ENCODE results near the gene ACAA1.

The ACAA1 gene

DNA sequence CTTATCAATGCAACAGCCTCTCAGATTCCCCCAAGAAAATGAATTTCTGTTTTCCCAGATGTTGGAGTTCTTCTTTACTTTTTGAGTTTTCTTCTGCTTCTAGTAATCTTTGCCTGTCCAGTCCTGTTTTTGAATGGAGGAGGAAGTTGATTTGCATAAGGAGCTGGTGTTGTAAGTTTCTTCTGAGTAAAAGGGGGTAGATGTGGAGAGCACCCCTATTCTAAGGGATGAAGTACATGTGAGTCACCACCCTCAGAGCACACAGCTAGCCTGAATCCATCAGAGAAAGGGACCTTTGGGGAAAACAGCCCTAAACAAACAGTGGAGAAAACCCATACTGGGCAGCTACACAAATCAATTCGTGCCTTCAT is 34.5 kb downstream of the ACAA1 start:
- Histone ChIP-seq H3K4me3 (ENCODE audit: insufficient read length, low read depth) (no peak overlapping the region), H3K36me3 (ENCODE audit: insufficient read depth, insufficient read length, low read length) (no peaks in the 10 kb centered on the region), H3K9ac (ENCODE audit: insufficient read length, low read depth) (no peak overlapping the region), H3K4me1 (ENCODE audit: insufficient read depth, insufficient read length) (peaks cover 17% of the 10 kb centered on the region), H3K9me3 (ENCODE audit: insufficient read depth, low read length) (peaks cover 12% of the 10 kb centered on the region; the same call in 1 of the 2 replicates), H3K27me3 (ENCODE audit: insufficient read depth, insufficient read length) (no peaks in the 10 kb centered on the region)
- TF ChIP-seq ZNF274 (IDR thresholded peaks at IDR 0.05; ENCODE audit: low read depth, low read length), result no peak
- TF ChIP-seq SUZ12 (IDR thresholded peaks at IDR 0.05; ENCODE audit: extremely low read depth, insufficient read depth, insufficient read length), result no peak
- TF ChIP-seq YY1 (IDR thresholded peaks at IDR 0.05; ENCODE audit: insufficient read depth, insufficient read length), result no peak
- DNase-seq (ENCODE audit: low read depth, low spot score), result no peak

DNA sequence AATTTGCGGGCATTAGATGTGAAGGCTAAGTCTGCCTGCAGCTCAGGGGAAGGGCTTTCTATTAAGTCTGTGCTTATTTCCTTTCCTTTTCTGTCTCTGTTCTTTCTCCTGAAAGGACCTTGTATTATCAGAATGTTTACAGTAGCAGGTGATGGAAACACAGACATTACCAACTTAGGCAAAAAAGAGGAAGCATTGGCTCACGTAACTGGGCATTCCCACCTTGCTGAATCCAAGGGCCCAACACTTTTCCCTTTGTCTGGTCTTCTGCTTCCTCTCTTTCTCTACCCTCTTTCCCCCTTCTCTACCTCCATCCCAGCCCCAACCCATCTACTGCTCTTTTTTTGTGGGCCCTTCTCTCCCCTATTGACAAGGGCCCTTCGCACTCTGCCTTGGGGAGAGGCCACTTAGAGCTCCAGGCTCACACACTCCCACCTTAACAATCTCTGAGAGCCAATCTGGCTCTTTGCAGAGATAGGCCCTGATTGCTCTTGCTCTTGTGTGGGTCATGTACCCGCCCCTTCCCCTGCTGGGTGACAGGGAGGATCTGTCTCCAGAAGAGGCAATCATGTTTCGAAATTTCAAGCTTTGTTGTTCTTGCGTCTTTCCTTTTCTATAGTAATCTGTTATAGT is 35.0 kb downstream of the ACAA1 start:
- Histone ChIP-seq H3K9me3 (ENCODE audit: insufficient read depth, low read length) (peaks cover 12% of the 10 kb centered on the region; the same call in 1 of the 2 replicates), H3K9ac (ENCODE audit: insufficient read length, low read depth) (no peak overlapping the region), H3K36me3 (ENCODE audit: insufficient read depth, insufficient read length, low read length) (no peaks in the 10 kb centered on the region), H3K4me1 (ENCODE audit: insufficient read depth, insufficient read length) (peaks cover 17% of the 10 kb centered on the region), H3K27me3 (ENCODE audit: insufficient read depth, insufficient read length) (no peaks in the 10 kb centered on the region), H3K4me3 (ENCODE audit: insufficient read length, low read depth) (no peak overlapping the region)
- no peak for DNase-seq (ENCODE audit: low read depth, low spot score)
- TF ChIP-seq SUZ12 (IDR thresholded peaks at IDR 0.05; ENCODE audit: extremely low read depth, insufficient read depth, insufficient read length) (no peak), YY1 (IDR thresholded peaks at IDR 0.05; ENCODE audit: insufficient read depth, insufficient read length) (no peak), ZNF274 (IDR thresholded peaks at IDR 0.05; ENCODE audit: low read depth, low read length) (no peak)

DNA sequence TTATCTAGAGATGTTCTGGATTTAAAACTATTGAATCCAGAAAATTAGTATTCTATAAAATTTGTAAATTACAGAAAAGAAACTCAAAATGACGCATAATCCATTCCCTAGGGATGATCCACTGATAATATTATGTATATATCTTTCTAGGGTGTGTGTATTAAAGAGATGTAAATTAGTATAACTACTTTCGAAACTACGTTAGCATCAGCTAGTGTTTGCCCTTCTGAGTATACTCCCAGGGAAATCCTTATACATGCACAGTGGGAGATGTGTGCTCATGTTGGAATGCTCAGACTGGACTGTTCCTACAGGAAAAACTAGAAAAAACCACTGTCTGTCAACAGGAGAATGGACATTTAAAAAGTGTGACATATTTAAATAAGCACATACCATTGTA is 36.4 kb downstream of the ACAA1 start:
- no peak for TF ChIP-seq YY1 (IDR thresholded peaks at IDR 0.05; ENCODE audit: insufficient read depth, insufficient read length)
- TF ChIP-seq SUZ12 (IDR thresholded peaks at IDR 0.05; ENCODE audit: extremely low read depth, insufficient read depth, insufficient read length), result no peak
- no peak for TF ChIP-seq ZNF274 (IDR thresholded peaks at IDR 0.05; ENCODE audit: low read depth, low read length)
- Histone ChIP-seq H3K4me3 (ENCODE audit: insufficient read length, low read depth) (no peak overlapping the region), H3K27me3 (ENCODE audit: insufficient read depth, insufficient read length) (no peaks in the 10 kb centered on the region), H3K9ac (ENCODE audit: insufficient read length, low read depth) (peak overlapping the region; percentile 53), H3K4me1 (ENCODE audit: insufficient read depth, insufficient read length) (peaks cover 17% of the 10 kb centered on the region), H3K36me3 (ENCODE audit: insufficient read depth, insufficient read length, low read length) (no peaks in the 10 kb centered on the region), H3K9me3 (ENCODE audit: insufficient read depth, low read length) (peaks cover 6% of the 10 kb centered on the region; the same call in 1 of the 2 replicates)
- DNase-seq (ENCODE audit: low read depth, low spot score), result no peak

DNA sequence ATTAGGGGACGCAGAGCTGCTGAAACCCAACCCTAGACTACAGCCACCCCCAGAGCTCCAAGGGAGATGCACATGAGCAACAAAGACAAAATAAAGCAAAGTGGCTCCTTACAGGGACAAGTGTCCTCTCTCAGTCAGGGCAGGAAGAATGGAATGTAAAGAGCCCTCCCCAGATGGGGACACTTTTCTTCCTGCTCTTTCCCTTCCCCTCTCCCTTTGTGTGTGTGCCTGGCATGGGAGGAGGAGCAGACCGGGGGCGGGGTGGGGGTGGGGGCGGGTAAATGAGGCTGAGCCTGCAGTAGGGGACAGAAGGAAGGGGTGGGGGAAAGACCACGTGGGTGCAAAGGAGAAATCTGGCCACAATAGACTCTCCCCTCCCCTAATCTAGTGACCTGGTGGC is 37.4 kb downstream of the ACAA1 start:
- Histone ChIP-seq H3K9me3 (ENCODE audit: insufficient read depth, low read length) (no peaks in the 10 kb centered on the region), H3K4me1 (ENCODE audit: insufficient read depth, insufficient read length) (peaks cover 17% of the 10 kb centered on the region), H3K27me3 (ENCODE audit: insufficient read depth, insufficient read length) (no peaks in the 10 kb centered on the region), H3K36me3 (ENCODE audit: insufficient read depth, insufficient read length, low read length) (no peaks in the 10 kb centered on the region), H3K4me3 (ENCODE audit: insufficient read length, low read depth) (no peak overlapping the region), H3K9ac (ENCODE audit: insufficient read length, low read depth) (peak overlapping the region; percentile 34)
- TF ChIP-seq YY1 (IDR thresholded peaks at IDR 0.05; ENCODE audit: insufficient read depth, insufficient read length) (no peak), ZNF274 (IDR thresholded peaks at IDR 0.05; ENCODE audit: low read depth, low read length) (no peak), SUZ12 (IDR thresholded peaks at IDR 0.05; ENCODE audit: extremely low read depth, insufficient read depth, insufficient read length) (no peak)
- DNase-seq (ENCODE audit: low read depth, low spot score), result peak; percentile 50

DNA sequence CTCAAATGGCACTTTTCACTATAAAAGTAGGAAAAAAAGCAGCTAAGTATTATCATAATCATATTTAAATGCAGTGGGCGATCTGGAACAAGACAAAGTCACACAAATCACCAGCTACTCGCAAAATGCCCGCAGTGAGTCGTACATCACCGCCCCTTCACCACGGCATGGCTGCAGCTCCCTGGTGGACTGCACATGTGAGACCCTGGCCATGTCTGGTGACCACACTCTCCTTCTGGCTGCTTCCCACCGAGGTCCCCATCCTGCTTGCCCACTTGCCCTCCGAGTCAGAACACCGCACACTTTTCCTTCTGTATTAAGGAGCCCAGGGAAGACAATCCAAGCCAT is 38.6 kb downstream of the ACAA1 start:
- no peak for DNase-seq (ENCODE audit: low read depth, low spot score)
- Histone ChIP-seq H3K4me1 (ENCODE audit: insufficient read depth, insufficient read length) (peaks cover 17% of the 10 kb centered on the region), H3K4me3 (ENCODE audit: insufficient read length, low read depth) (no peak overlapping the region), H3K27me3 (ENCODE audit: insufficient read depth, insufficient read length) (peaks cover 3% of the 10 kb centered on the region), H3K9me3 (ENCODE audit: insufficient read depth, low read length) (no peaks in the 10 kb centered on the region), H3K36me3 (ENCODE audit: insufficient read depth, insufficient read length, low read length) (no peaks in the 10 kb centered on the region), H3K9ac (ENCODE audit: insufficient read length, low read depth) (no peak overlapping the region)
- TF ChIP-seq SUZ12 (IDR thresholded peaks at IDR 0.05; ENCODE audit: extremely low read depth, insufficient read depth, insufficient read length) (no peak), YY1 (IDR thresholded peaks at IDR 0.05; ENCODE audit: insufficient read depth, insufficient read length) (no peak), ZNF274 (IDR thresholded peaks at IDR 0.05; ENCODE audit: low read depth, low read length) (no peak)

DNA sequence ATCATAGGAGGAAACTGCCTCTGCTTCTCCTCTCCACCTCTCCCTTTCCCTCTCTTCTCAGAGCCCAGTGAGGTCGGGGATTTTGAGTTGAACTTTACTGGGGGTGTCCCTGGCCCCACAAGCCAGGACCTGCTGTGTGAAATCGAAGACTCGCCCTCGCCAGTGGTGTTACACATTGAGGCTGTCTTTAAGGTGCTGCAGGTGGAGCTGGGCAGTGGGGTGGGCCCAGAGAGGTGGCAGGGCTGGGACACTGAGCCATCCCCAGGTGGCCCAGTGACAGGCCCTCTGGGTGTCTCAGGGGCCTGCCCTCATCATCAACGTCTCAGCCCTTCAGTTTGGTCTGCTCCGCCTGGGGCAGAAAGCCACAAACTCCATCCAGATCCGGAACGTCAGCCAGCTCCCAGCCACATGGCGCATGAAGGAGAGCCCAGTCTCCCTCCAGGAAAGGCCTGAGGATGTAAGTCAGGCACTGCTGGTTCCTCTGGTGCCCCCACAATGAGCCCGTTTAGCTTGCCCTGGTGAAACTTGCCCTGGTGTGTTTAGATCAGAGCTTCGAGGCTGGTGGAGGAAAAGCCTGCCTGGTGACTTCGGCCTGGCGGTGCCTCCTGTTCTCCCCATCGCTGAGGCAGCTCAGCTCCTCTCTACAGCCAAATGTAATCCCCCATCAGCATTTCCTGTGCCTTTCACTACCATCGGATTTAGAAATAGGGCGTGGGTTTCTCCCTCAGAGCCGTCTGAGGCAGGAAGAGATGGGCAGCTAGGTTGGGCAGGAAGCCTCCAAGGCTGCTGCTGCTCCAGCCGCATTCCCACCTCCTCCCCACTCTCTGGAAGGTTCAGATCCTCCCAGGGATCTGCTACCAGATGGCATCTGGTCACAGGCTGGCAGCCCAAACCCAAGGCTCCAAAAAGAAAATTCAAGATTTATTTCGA is 39.2 kb downstream of the ACAA1 start:
- Histone ChIP-seq H3K27me3 (ENCODE audit: insufficient read depth, insufficient read length) (peaks cover 4% of the 10 kb centered on the region), H3K9me3 (ENCODE audit: insufficient read depth, low read length) (no peaks in the 10 kb centered on the region), H3K4me1 (ENCODE audit: insufficient read depth, insufficient read length) (peaks cover 14% of the 10 kb centered on the region), H3K4me3 (ENCODE audit: insufficient read length, low read depth) (no peak overlapping the region), H3K36me3 (ENCODE audit: insufficient read depth, insufficient read length, low read length) (no peaks in the 10 kb centered on the region), H3K9ac (ENCODE audit: insufficient read length, low read depth) (peak overlapping the region; percentile 65)
- TF ChIP-seq YY1 (IDR thresholded peaks at IDR 0.05; ENCODE audit: insufficient read depth, insufficient read length) (no peak), ZNF274 (IDR thresholded peaks at IDR 0.05; ENCODE audit: low read depth, low read length) (no peak), SUZ12 (IDR thresholded peaks at IDR 0.05; ENCODE audit: extremely low read depth, insufficient read depth, insufficient read length) (no peak)
- no peak for DNase-seq (ENCODE audit: low read depth, low spot score)
